Skin of body (tissue), 2 donors: ENCODE data around the gene B4GALNT4. TPM values are rescaled to one million over a fixed set of nuclear protein-coding genes. Genes with fewer than 3 reads are reported as not detected.
"Not testable (repeated sequence)": the region's sequence is repeated elsewhere in the genome, so short reads cannot be mapped to it uniquely, and the experiment has no call there.

Experiments
- DNase-seq: peaks from one replicate; lab custom pipeline; 2025; lab: John Stamatoyannopoulos, UW
- total RNA-seq: library from RNA; depleted of rRNA; stranded (reverse); fragments of >200 nt; gene quantifications from one replicate; pipeline ENCODE4 v1.2.3, GENCODE V29; 2014

Gene B4GALNT4
- total RNA-seq, 1 donor from 2014 or later, result 10.8 TPM

DNA sequence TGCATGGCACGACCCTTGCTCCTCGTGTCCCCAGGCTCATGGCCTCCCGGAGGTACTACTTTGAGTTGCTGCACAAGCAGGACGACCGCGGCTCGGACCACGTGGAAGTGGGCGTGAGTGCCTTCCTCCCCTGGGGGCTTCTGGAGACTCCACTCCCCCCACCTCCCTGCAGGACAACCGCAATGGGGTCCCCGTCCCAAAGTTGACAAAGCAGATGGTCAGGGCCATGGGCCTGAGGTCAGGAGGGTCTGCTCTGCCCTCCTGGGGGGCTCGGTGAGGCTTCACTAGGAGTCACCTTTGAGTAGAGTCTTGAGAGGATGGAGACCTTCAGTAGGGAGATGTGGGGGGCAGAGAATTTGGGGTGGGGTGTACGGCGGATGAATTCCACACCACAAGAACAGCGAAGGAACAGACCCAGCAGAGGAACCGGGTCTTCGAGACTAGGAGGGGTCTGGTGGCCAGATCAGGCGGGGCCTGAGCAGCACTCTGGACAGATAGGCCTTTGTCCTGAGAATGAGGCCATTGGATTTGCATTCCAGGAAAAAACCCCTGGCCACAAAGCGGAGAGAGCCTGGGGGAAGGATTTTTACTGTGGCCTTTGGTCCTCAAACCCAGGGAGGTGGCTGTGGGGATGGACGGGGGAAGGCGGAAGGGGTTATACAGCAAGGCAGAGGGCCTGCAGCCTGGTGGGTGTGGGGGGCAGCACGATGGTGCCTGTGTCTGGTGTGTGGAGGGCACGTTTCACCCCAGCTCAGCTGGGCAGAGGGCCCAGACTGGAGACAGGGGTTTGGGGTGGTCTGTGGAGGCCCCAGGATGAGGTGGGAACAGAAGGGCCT, 4.6 kb downstream of the B4GALNT4 start:
- DNase-seq, result no peak

- DNase-seq, result no peak
These were observed 6.0 kb downstream of the B4GALNT4 start for GRCh38 chr11:375065-376025.

GRCh38 chr11:376531-377173, 7.4 kb downstream of the B4GALNT4 start:
- DNase-seq, result no peak

GRCh38 chr11:377174-377865, 8.0 kb downstream of the B4GALNT4 start:
- no peak for DNase-seq

GRCh38 chr11:377883-378500, 8.7 kb downstream of the B4GALNT4 start:
- DNase-seq, result no peak

DNA sequence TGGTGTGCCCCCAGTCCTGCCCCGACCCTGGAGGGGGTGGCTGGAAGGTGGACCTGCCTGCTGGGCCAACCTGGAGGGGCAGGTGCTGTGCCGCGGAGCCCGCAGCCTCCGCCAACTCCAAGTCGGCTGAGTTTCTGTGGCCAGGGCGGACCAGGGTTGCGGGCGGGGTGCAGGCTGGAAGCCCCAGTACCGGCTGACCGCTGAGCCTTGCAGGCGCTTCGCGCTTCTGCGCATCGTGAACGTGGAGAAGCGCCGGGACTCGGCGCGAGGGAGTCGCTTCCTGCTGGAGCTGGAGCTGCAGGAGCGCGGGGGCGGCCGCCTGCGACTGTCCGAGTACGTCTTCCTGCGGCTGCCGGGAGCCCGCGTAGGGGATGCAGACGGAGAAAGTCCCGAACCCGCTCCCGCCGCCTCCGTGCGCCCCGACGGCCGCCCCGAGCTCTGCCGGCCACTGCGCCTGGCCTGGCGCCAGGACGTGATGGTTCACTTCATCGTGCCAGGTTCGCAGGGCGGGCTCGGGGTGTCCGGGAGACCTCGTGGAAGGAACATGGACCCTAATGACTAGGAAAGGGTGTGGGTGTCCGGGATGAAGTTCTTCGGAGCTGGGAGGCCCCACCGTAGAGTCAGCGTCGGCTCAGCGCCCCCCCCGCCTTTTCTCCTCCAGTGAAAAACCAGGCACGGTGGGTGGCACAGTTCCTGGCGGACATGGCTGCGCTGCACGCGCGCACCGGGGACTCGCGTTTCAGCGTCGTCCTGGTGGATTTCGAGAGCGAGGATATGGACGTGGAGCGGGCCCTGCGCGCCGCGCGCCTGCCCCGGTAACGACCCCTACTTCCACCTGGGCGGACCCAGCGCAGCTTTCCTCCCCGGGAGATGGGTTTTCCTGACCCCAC, 10.2 kb downstream of the B4GALNT4 start:
- DNase-seq, result no peak

- no peak for DNase-seq
These were observed 10.8 kb downstream of the B4GALNT4 start for GRCh38 chr11:380095-380480.

- DNase-seq, result no peak
These were observed 11.2 kb downstream of the B4GALNT4 start for GRCh38 chr11:380491-380890.

GRCh38 chr11:380996-381395, 11.7 kb downstream of the B4GALNT4 start:
- no peak for DNase-seq

GRCh38 chr11:381501-382072, 12.3 kb downstream of the B4GALNT4 start:
- no peak for DNase-seq

- no peak for DNase-seq
These were observed 12.9 kb downstream of the B4GALNT4 start for GRCh38 chr11:382081-382629.

DNA sequence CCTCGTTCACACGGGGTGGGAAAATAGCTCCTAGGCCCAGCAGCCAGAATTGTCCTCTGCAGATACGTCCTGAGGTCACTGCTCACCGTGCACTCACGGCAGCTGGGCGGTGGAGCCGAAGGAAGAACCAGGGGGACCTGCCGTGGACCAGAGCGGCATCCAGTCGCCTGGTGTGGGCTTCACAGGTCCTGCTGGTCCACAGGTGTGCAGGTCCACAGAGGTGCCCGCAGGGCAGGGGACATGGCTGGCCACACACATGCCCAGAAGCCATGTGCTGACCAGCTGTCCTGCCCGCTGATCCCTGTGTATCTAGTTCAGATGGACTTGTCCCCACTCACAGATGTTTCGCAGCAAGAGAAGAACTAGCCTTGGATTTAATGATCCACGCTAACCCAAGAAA, 14.1 kb downstream of the B4GALNT4 start:
- DNase-seq, result no peak

GRCh38 chr11:384511-384910, 15.2 kb downstream of the B4GALNT4 start:
- no peak for DNase-seq

DNA sequence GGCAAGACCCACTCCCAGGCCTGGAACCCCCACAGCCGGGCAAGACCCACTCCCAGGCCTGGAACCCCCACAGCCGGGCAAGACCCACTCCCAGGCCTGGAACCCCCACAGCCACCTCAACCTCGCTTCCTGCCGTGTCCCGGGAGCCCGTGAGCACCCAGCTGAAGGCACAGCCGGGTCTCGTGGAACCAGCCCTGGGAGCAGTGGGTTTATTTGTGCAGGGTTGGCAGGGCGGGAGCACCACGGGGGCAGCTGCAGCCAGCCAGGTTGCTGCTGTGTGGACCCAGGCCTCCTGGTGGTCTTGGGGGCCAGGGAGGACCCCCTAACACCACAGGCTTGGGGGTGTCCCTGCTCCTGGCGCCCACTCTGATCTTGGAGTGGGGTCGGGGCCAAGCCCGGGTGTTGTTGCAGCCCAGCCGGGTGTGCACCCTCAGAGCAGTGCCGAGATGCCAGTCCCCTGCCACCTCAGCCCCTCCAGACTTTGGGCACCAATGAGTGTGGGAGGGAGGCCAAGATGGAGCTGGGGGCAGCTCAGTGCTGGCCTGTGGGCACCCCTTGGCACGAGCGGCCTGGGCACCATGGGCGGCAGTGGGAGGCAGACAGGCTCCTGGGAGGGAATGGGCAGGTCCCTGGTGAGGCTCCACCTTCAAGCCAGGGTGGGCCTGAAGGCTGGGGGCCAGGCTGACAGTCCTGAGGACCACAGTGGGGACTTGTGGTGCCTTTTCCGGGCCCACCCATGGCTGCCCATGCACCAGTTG, 16.5 kb downstream of the B4GALNT4 start:
- DNase-seq, result no peak

DNA sequence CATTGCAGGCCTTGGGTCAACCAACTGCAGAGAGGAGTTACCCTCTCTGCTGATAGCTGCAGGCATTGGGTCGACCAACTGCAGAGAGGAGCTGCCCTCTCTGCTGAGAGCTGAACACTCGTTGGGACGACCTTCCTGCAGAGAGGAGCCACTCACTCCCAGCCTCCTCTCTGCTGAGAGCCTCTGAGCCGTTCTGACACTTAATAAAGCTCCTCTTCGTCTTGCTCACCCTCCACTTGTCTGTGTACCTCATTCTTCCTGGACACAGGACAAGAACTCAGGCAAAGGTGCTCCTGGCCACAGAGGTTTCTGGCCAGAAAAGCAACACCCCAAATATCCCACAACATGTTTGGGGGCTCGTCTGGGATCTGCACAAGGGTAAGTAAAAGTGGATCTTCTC, 17.2 kb downstream of the B4GALNT4 start:
- no peak for DNase-seq

GRCh38 chr11:387193-387793, 18.0 kb downstream of the B4GALNT4 start:
- no peak for DNase-seq

DNA sequence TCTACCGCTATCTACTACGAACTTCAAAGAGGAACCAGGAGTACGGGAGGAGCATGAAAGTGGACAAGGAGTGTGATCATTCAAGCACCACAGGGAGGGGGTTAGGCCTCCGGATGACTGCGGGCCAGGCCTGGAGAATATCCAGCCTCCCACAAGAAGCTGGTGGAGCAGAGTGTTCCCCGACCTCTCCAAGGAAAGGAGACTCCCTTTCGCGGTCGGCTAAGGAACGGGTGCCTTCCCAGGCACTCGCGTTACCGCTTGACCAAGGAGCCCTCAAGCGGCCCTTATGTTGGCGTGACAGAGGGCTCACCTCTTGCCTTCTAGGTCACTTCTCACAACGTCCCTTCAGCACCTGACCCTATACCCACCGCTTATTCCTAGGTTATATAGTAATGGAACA, 20.1 kb downstream of the B4GALNT4 start:
- not testable (repeated sequence) for DNase-seq

DNA sequence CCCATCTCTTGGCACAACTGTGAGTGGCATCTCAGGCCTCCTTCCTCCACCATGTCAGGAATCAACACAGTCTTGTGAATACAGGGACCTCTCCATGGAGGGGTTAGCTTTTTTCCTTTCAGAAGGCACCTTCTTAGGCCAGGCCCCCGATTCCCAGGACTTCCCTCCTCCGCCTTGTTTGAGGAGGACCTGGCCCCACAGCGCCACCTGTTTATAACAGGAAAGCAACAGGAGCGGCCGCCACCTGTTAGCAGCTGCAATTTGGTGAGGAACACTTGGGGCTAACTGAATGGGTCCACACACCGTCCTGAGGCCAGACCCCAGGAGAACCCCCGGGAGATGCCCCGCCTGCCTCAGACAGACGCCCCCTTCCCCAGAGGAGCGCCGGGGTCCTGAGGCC, 20.9 kb downstream of the B4GALNT4 start:
- no peak for DNase-seq
